GM23248 (cell line): Measurements from ENCODE around the gene SOX5. TPM values are rescaled to one million over a fixed set of nuclear protein-coding genes. Genes with fewer than 3 reads are reported as not detected.
A peak's percentile ranks its signal among the peaks of the same experiment; 100 is the strongest.

Experiments used
- DNase-seq: peaks from one replicate; pipeline ENCODE4 v3.0.0-alpha.2; 2015
- H2AFZ ChIP-seq: fragments of 200-600 bp; sonication (generic); 2 replicates; pipeline ENCODE4 v1.6.1; 2016; ENCODE audit warnings: antibody characterized with exemption
- H3F3A ChIP-seq: fragments of 200-600 bp; sonication (generic); 2 replicates; pipeline ENCODE4 v1.6.1; 2016; ENCODE audit warnings: mild to moderate bottlenecking, antibody characterized with exemption, mixed run types; ENCODE audit not compliant: insufficient read depth
- H3K27ac ChIP-seq: fragments of 200-600 bp; sonication (generic); 2 replicates; pipeline ENCODE4 v1.5.1; 2016; ENCODE audit warnings: mild to moderate bottlenecking
- H3K27me3 ChIP-seq: fragments of 200-600 bp; sonication (generic); replicated peaks from 2 replicates; pipeline ENCODE4 v1.6.1; 2016; ENCODE audit warnings: mild to moderate bottlenecking; ENCODE audit not compliant: insufficient read depth
- H3K36me3 ChIP-seq: fragments of 200-600 bp; sonication (generic); 2 replicates; pipeline ENCODE4 v1.6.1; 2016; ENCODE audit warnings: low read depth, mild to moderate bottlenecking
- H3K4me1 ChIP-seq: fragments of 200-600 bp; sonication (generic); 2 replicates; pipeline ENCODE4 v1.6.1; 2016; ENCODE audit warnings: mild to moderate bottlenecking; ENCODE audit not compliant: insufficient read depth
- H3K4me2 ChIP-seq: fragments of 200-600 bp; sonication (generic); one replicate; pipeline ENCODE4 v1.6.1; 2016; ENCODE audit warnings: mild to moderate bottlenecking; ENCODE audit not compliant: unreplicated experiment
- H3K4me3 ChIP-seq: fragments of 200-600 bp; sonication (generic); 2 replicates; pipeline ENCODE4 v1.5.1; 2016; ENCODE audit warnings: mild to moderate bottlenecking
- H3K79me2 ChIP-seq: fragments of 200-600 bp; sonication (generic); 2 replicates; pipeline ENCODE4 v1.6.1; 2016; ENCODE audit warnings: mild to moderate bottlenecking; ENCODE audit not compliant: insufficient read depth
- H3K9ac ChIP-seq: fragments of 200-600 bp; sonication (generic); 2 replicates; pipeline ENCODE4 v1.6.1; 2016; ENCODE audit warnings: mild to moderate bottlenecking
- H3K9me2 ChIP-seq: fragments of 200-600 bp; sonication (generic); 2 replicates; pipeline ENCODE4 v1.6.1; 2016; ENCODE audit warnings: mixed run types, mild to moderate bottlenecking, moderate library complexity; ENCODE audit not compliant: insufficient read depth
- H3K9me3 ChIP-seq: fragments of 200-600 bp; sonication (generic); one replicate; pipeline ENCODE4 v1.6.1; 2017; ENCODE audit warnings: low read depth
- H4K20me1 ChIP-seq: fragments of 200-600 bp; sonication (generic); 2 replicates; pipeline ENCODE4 v1.6.0; 2016; ENCODE audit not compliant: insufficient read depth
- EZH2 ChIP-seq: fragments of 200-600 bp; sonication (generic); IDR thresholded peaks from 2 replicates; pipeline ENCODE4 v1.6.1; 2018; ENCODE audit warnings: antibody characterized with exemption, mild to moderate bottlenecking; ENCODE audit not compliant: insufficient read depth, poor library complexity, severe bottlenecking
- EZH2phosphoT487 ChIP-seq: fragments of 200-600 bp; sonication (generic); IDR thresholded peaks from 2 replicates; pipeline ENCODE4 v1.6.1; 2018; ENCODE audit warnings: antibody characterized with exemption, moderate library complexity, mild to moderate bottlenecking, low read depth; ENCODE audit not compliant: insufficient read depth
- WGBS, 2 experiments: methylation state at CpG; one replicate each; pipeline ENCODE4 v1.1.6; 2015 to 2017; ENCODE audit warnings: low lambda C conversion rate in 2 of 2, low coverage in 1 of 2; ENCODE audit errors: missing lambda C conversion rate in 2 of 2; 5-methylcytosine and 5-hydroxymethylcytosine counted together
- in situ Hi-C: fragments of 300-500 bp; cut with MboI; formaldehyde crosslinking; loops from 2 replicates; pipeline ENCODE4 v1.15.0; 2020
- polyA plus RNA-seq: library from polyadenylated mRNA; unstranded; fragments of >200 nt; fragmentation: Nextera tagmentation; extraction: Ambion mirVana; gene quantifications from 2 replicates; pipeline ENCODE4 v1.2.1, GENCODE V29; 2016
- total RNA-seq: library from RNA; depleted of rRNA; stranded (reverse); fragments of >200 nt; shearing (Covaris generic); gene quantifications from 2 replicates; pipeline ENCODE4 v1.2.3, GENCODE V29; 2014

Gene SOX5
- total and polyA plus RNA-seq, 2 experiments from 2014 or later: not detected

DNA sequence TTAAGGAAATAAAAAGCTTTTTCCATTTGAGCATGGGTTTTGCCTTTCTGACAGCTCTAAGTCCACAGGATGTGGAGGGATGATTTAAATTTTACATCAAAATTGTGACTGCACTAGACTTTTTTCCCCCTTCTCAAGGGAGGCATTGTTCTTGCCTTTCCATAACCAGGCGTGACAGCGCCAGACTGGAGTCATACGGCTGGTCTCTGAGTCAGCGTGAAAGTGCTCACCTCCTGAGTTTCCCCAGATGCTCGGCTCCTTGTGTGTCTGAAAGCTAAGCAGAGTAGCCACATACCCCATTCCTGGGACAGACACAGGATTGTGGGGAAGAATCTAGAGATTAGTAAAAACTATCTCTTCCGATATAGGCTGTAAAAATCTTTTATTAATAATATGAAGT is 43.1 kb downstream of the SOX5 start:
- H3F3A ChIP-seq: no peaks in the 10 kb centered on the region
- H3K9me3 ChIP-seq: no peaks in the 10 kb centered on the region
- H3K9me2 ChIP-seq: no peaks in the 10 kb centered on the region
- no peak overlapping the region for H3K4me3 ChIP-seq
- peak; percentile 9 for DNase-seq
- no peak overlapping the region for H3K4me2 ChIP-seq
- in situ Hi-C loops: no loop called here
- 28 to 29% methylated on average over 6 of the region's 6 CpGs for WGBS, 2 experiments
- H3K4me1 ChIP-seq: no peaks in the 10 kb centered on the region
- H3K36me3 ChIP-seq: no peaks in the 10 kb centered on the region
- H3K27ac ChIP-seq: no peak overlapping the region
- no peaks in the 10 kb centered on the region for H4K20me1 ChIP-seq
- no peak overlapping the region for H2AFZ ChIP-seq
- H3K9ac ChIP-seq: no peak overlapping the region
- no peaks in the 10 kb centered on the region for H3K27me3 ChIP-seq
- H3K79me2 ChIP-seq: no peaks in the 10 kb centered on the region
- TF ChIP-seq EZH2phosphoT487: no peak
- no peak for TF ChIP-seq EZH2

- WGBS, 2 experiments: 46 to 51% methylated on average over 3 of the region's 3 CpGs
- H4K20me1 ChIP-seq: no peaks in the 10 kb centered on the region
- no peak overlapping the region for H3K27ac ChIP-seq
- H3K9me2 ChIP-seq: no peaks in the 10 kb centered on the region
- in situ Hi-C loops: no loop called here
- no peaks in the 10 kb centered on the region for H3F3A ChIP-seq
- no peak overlapping the region for H2AFZ ChIP-seq
- no peaks in the 10 kb centered on the region for H3K27me3 ChIP-seq
- TF ChIP-seq EZH2phosphoT487 (no peak), EZH2 (no peak)
- H3K4me3 ChIP-seq: no peak overlapping the region
- no peaks in the 10 kb centered on the region for H3K79me2 ChIP-seq
- no peak overlapping the region for H3K4me2 ChIP-seq
- no peaks in the 10 kb centered on the region for H3K4me1 ChIP-seq
- H3K36me3 ChIP-seq: no peaks in the 10 kb centered on the region
- no peak overlapping the region for H3K9ac ChIP-seq
- H3K9me3 ChIP-seq: no peaks in the 10 kb centered on the region
- no peak for DNase-seq
These were observed 50.0 kb downstream of the SOX5 start for GRCh38 chr12:23899434-23899833.

DNA sequence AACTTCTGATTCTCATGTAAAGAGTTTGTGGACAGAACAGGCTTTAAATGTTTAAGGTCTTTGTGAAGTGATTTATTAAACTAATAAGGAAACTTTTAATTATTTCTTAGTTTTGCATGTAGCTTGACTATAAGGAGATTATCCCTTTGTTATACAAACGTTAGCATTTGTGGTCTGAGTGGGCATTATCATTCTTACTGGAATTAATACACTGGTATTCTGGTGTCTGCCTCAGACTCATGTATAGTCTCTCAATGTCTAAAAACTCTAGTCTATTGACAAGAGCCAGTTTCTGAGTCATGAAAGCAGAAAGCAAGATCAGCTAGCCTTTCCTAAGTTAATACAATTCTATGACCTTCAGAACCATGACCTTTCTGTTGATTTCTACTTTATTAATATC is 51.3 kb downstream of the SOX5 start:
- Histone ChIP-seq H3K79me2 (no peaks in the 10 kb centered on the region), H3K36me3 (no peaks in the 10 kb centered on the region), H3K9ac (no peak overlapping the region), H4K20me1 (no peaks in the 10 kb centered on the region), H2AFZ (no peak overlapping the region), H3K4me2 (no peak overlapping the region), H3K9me2 (no peaks in the 10 kb centered on the region), H3F3A (no peaks in the 10 kb centered on the region), H3K27ac (no peak overlapping the region), H3K4me1 (no peaks in the 10 kb centered on the region), H3K9me3 (no peaks in the 10 kb centered on the region), H3K27me3 (no peaks in the 10 kb centered on the region), H3K4me3 (no peak overlapping the region)
- in situ Hi-C loops: no loop called here
- DNase-seq: no peak
- WGBS, 2 experiments: 8 to 14% methylated on average over 1 of the region's 1 CpG
- TF ChIP-seq EZH2 (no peak), EZH2phosphoT487 (no peak)

DNA sequence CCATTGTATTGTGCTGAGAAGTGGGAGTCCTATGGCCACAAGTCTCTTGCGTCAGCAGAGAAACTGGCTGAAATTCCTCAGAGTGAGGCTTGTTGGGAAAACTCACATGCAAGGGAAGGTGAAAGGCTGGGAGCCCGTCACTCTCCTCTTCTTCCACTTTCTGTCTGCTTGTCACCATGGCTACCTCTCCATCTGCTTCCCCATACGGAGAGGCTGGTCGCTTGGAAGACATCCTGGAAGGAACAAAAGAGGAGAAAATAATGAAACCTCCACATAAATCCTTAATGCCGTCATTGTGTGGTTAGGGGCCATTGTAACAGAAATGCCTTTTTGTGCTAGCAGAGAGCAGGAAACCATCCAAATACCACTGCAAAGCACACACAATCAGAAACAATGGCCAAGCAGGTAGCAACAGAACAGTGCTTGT is 53.7 kb downstream of the SOX5 start:
- DNase-seq: no peak
- H3K79me2 ChIP-seq: no peaks in the 10 kb centered on the region

DNA sequence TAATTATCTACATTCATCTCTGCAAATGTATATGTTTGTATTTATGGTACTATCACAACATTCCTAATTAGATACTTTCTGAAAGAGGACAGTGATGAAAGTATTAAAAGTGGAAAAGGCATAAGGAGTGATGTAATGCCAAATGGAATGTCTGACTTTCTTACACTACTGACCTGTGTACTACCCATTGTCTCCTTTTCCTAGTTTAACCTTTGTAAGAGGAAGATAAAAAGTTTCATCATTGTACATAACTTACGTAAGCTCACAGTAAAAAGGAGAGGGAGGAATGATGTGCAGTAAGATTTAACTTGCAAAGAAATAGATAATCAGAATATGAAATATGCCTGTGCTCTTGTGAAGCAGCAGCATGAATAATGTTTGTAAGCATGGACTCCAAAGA is 55.9 kb downstream of the SOX5 start:
- in situ Hi-C loops: no loop called here
- H3K27me3 ChIP-seq: no peaks in the 10 kb centered on the region
- H2AFZ ChIP-seq: no peak overlapping the region
- no peaks in the 10 kb centered on the region for H3F3A ChIP-seq
- no peak overlapping the region for H3K27ac ChIP-seq
- H3K79me2 ChIP-seq: no peaks in the 10 kb centered on the region
- no peak overlapping the region for H3K4me2 ChIP-seq
- WGBS, 2 experiments: 56 to 75% methylated on average over 1 of the region's 1 CpG
- H3K9ac ChIP-seq: no peak overlapping the region
- no peaks in the 10 kb centered on the region for H4K20me1 ChIP-seq
- DNase-seq: no peak
- no peaks in the 10 kb centered on the region for H3K9me3 ChIP-seq
- H3K36me3 ChIP-seq: no peaks in the 10 kb centered on the region
- H3K4me1 ChIP-seq: no peaks in the 10 kb centered on the region
- no peak for TF ChIP-seq EZH2
- no peak for TF ChIP-seq EZH2phosphoT487
- no peaks in the 10 kb centered on the region for H3K9me2 ChIP-seq
- no peak overlapping the region for H3K4me3 ChIP-seq

More for the DNA sequence above, 53.7 kb downstream of the SOX5 start:
- no peak overlapping the region for H3K4me3 ChIP-seq
- H3K27ac ChIP-seq: no peak overlapping the region
- no peaks in the 10 kb centered on the region for H3K4me1 ChIP-seq
- 10 to 12% methylated on average over 5 of the region's 5 CpGs for WGBS, 2 experiments
- in situ Hi-C loops: no loop called here
- H4K20me1 ChIP-seq: no peaks in the 10 kb centered on the region
- H3K9me3 ChIP-seq: no peaks in the 10 kb centered on the region
- no peak for TF ChIP-seq EZH2
- TF ChIP-seq EZH2phosphoT487: no peak
- H3K36me3 ChIP-seq: no peaks in the 10 kb centered on the region
- no peak overlapping the region for H2AFZ ChIP-seq
- no peak overlapping the region for H3K9ac ChIP-seq
- H3K9me2 ChIP-seq: no peaks in the 10 kb centered on the region
- H3F3A ChIP-seq: no peaks in the 10 kb centered on the region
- no peak overlapping the region for H3K4me2 ChIP-seq
- H3K27me3 ChIP-seq: no peaks in the 10 kb centered on the region
